HG03558 (cell line): ENCODE results near the gene DGKG.

Source experiments
- ATAC-seq: cut with Tn5 transposase; IDR thresholded peaks from one replicate; pipeline ENCODE4 v1.9.1; 2021; ENCODE audit warnings: moderate number of reproducible peaks; ENCODE audit not compliant: unreplicated experiment; ENCODE audit errors: extremely low read depth

The DGKG gene

DNA sequence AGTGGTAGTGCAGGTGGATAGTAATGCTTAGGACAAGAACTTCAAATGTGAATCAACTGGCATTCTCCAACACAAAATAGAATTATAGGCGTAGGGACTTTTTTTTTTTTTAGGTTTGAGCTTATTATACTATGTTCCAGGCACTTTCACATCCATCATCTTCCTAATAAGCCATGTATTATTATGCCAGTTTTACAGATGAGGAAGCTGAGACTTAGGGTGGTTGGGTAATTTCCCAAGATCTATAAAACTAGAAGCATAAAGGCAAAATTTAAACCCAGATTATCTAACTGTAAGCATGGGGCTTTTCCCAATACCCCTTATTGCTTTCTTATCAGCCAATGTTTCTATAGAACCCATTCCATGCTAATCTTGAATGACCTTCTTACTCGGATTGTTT, 178.0 kb downstream of the DGKG start:
- no peak for ATAC-seq

DNA sequence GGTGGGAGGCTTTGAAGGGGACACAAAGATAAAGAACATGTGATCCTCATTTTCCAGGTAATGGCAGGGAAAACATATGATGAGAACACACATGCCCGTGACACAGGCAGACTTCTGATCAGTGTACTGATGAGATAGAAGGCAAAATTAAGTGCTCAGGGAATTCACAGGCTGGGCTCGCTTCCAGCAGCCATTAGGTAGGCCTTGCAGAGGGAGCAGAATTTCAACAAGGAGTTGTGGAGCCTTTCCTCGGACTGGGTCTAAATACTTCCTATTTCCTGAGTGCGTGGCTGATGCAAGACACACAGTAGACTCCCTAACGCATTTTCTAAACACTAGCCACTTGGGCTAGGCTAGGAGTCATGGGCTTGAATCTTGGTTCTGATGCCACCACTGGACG, 179.2 kb downstream of the DGKG start:
- no peak for ATAC-seq

DNA sequence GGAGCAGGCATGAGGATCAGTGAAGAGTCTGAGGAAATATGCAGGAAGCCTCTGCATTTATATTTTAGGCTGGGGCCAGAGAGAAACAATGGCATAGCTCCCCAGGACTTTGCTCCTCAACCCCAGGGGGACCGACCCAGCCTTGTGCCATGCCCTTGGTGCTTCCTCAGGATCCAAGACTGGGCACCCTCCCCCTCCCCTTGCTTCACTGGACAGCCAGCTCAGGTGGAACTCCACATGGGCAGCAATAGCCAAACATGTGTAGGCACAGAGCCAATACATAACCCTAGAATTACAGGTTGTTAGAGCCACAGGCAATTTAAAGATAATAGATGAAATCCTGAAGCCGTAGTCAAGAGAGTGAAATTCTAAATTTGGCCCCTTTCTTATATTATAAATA, 180.1 kb downstream of the DGKG start:
- ATAC-seq, result no peak

DNA sequence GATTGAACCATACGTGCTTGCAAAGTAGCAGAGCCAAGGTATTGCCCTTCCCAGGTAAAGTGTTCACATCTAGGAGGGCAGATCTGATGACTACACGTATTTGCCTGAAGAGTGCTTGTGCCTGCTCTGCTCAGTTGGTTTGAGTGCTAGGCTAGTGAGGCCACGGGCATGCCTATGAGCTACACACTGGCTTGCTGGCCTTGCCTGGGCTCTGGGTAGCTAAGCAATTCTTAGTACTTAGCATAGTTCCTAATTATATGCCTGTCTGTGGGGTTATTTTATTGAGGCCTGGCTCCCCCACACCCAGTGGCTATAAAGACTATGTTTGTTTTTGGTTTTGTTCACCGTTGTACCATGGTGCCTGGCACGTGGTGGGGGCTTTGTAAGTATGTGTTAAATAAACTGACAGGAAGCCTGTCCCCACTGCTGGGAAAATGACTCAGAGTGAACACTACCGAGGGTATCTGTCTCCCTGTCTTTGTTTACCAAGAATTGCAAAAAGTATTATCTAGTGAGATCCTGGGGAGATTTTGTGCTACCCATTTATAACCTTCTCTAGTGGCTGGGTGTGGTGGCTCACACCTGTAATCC, 181.0 kb downstream of the DGKG start:
- no peak for ATAC-seq

DNA sequence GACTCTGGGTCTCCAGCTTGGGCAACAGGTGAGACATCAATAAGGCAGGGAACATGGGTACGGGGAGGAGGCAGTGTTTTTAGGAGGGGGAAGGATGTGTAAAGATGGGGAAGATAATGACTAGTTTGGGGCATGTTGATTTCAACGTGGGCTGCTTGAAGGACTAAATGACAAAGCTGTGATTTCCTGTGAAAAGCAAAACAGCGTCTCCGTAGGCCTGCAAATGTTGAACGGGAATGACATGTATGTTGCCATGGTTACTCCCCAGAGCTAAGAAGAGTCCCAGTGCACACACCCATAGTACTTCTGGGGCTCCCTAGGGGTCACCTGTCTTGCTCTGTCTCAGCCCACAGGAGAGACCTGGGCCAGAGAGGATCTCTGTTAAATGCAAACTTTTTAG, 181.9 kb downstream of the DGKG start:
- no peak for ATAC-seq

DNA sequence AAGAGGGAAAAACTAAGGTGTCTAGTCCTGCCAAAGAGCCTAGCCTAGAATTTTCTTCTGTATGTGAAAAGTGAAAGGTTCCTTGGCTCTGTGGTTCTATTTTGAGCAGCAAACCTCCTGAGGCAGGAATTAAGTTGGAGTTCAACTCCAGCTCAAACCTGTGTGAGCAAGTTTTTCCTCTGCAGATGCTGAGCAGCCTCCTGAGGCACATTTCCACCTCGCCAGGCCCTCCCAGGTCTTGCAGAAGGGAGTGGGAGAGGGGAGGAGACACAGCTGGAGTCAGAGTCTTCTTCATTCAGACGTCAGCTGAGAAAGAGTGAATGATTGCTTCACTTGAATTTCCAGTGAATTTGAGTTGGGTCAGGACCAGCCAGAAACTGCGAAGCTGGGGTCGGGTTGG, 183.6 kb downstream of the DGKG start:
- no peak for ATAC-seq

DNA sequence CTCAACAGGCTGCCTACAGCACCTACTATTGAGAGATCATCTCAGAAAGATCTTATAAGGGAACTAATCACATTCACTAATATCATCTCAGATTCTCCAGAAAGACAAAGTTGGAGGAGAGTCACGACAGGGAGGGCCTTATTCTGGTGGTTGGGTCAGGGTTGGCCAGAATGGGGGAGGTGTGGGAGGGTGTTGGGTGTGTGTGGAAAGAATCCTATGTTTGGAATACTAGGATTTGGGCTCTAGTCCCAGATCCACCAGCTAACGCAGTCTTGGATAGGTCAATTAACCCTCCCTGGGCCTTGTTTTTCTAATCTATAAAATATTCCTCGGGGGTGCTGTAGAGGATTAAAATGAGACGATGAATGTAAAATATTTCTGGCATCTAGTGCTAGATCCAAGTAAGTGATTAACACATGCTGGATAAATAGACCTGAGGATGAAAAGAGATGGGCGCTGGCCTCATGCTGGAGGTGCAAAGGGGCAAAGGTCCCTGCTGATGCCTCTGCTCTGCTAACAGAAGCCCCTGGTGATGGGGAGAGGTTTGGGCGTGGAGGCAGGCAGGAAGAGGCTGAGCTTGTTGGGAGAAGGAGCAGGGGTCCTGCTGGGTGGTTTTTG, 185.6 kb downstream of the DGKG start:
- no peak for ATAC-seq

DNA sequence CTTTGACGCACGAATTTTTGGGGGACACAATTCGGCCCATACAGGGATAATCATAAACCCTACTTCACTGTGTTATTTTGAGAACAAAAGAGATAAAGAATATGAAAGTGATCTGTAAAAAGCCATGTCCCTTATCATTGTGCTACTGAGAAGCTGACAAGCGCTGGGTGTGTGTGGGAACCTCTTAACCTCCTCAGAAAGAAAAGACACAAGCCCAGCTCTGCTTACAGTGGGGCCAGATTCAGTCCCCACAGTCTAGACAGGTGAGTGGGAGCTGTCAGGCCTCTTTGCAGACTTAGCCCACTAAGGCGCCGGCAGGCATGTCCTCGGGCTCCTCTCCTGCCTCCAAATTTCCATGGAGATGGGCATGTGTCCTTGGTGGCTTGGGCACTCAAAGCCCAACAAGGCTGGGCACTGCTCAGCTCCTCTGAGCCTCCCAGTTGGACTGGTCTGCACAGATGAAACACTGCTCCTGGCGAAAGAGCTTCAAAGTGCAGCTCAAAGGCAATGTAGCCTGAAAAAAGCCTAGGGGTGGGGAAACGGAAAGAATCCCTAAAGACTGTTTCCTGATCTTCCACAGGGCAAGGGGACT, 188.7 kb downstream of the DGKG start:
- ATAC-seq, result no peak

DNA sequence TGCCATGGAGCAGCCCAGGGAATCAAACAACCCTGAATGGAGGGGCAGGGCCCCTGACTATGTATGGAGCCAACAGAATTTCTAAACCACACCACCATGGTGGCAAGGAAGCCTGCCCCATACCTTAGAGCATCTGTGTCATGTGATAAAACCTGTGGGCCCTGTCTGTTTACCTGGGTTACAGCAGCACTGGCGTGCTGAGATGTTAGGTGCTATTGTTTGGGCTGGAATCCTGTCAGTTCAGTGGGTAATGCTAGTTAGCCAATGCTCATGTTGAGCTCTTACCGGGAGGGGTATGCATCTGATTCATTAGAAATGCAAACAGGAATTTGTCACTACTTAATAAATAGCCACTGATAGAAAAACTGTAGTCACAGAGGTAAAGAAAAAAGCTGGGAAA, 189.7 kb downstream of the DGKG start:
- ATAC-seq, result no peak

DNA sequence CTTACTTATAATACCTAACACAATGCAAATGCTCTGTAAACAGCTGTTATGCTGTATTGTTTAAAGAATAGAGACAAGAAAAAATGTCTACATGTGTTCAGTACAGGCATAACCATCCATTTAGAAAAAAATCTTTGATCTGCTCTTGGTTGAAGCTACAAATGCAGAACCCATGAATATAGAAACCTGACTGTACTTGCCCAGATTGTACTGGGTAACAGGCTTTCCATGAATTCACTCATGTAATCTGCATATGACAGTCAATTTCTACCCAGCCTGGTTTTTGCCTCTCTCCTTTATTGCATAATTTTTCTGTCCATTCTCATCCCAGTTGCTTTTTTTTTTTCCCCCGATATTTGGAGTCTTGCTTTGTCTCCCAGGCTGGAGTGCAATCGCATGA, 190.5 kb downstream of the DGKG start:
- no peak for ATAC-seq

DNA sequence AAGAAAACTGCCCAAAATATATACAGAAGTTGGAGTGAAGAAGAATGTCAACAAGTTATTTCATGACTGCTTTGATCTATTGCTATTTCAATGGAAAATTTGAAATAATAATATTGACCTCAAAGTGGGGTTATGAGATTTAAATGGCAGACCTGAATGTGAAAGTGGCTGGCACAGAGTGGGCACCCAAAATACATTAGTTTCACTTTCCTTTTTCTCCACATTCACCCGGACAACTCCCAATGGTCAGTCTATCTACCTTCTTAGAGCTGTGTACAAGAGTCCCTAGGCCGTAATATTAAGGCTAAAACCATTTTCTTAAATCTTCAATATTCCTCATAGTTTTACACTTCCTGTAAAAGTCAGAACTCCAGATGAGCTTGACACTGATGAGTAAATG, 191.5 kb downstream of the DGKG start:
- ATAC-seq, result no peak

DNA sequence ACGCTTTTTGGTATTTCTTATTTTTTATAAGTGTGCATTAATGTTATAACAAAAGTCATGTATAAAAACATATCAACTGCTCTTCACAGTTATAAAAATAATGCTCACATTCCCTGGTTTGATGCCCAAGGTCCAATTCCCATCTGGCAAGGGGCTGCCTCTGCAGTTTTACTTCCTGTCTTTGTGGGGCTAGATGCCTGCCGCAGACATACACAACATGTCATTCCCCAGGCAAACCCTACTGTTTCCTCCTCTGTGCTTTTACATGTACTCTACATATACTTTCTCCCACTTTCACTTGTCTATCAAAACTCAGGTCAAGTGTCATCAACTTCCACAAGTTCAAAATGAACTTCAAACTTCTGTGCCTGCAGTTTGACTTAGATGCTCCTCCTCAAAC, 192.7 kb downstream of the DGKG start:
- no peak for ATAC-seq

DNA sequence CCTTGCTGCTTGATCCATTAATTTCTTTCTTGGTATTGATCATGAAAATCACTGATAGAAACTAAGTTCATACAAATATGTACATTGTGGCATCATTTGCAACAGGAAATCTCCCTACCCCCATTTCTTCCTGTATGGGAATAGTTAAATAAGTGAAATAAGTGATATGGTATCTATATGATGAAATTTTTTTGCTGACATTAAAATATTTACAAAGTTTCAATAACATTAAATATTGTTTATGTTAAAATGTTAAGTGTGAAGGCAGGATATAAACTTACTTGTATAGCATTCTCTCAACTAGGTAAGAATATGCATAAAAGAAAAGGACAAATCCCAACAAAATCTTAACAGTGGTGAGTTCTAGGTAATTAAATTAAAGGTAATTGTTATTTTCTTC, 193.1 kb downstream of the DGKG start:
- ATAC-seq, result no peak

DNA sequence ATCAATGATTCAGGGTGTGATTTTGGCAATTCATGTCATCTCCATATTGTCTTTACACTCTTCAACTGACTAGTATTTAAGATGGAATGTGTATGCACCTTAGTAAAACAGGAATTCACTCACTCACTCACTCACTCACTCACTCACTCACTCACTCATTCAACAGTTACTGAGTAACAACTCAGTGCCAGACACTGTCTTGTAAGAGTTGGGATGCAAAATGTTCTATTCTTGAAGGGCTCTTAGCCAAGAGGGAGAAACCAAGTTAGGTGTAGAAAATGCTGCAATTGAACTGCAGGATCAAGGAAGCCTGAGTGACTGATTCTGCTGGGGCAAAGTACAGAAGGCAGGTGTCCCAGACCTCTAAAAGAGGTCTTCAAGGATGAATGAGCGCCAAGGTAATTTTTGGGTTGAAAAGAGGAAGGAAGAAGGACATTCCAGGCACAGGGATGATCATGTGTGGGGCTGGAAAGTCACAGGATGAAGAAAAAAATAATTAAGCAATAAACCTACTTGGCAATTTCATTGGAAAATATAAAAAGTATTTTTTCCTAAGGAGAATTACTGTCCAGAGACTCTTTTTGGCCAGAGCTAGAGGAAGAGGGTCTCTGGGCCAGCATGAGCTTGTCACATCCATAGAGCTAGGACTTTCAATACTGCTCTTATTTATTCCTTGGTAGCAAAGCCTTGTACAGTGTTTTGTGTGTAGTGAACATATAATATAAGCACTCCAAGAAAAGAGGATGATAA, 194.2 kb downstream of the DGKG start:
- ATAC-seq, result no peak

DNA sequence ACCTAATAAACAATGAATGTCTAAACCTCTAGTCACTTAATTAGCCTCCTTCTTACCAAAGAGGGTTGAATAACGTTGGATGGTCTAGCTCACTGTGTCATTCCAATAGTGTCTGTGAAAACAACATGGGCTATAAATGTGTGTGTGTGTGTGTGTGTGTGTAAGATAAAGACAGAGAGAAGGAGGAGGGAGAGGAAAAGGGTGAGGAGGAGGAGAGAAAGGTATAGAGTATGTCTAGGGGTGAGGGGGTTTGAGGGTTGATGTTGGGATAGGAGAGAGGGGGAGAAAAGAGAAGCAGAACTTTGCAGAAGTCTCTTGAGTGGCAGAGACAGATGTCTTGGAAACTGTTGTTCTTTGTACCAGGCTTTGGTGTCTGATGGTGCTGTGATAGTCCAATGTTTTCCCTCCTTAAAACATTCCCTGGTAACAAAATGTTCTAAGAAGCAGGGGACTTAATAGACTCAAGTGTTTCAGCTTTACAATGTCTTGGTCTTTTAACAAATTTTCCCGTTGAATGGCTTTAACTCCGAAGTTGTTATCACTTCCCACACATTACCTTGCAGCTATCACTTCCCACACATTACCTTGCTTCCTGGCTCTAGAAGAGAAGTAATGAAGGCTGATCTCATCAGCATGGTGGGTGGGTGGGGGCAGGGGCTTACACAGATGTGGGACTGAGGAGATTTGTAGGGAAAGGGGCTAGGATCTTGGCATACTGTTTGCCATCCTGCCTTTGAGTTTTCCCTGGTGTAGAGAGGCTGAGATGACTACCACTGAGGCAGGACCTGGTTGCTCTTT, 195.3 kb downstream of the DGKG start:
- no peak for ATAC-seq

DNA sequence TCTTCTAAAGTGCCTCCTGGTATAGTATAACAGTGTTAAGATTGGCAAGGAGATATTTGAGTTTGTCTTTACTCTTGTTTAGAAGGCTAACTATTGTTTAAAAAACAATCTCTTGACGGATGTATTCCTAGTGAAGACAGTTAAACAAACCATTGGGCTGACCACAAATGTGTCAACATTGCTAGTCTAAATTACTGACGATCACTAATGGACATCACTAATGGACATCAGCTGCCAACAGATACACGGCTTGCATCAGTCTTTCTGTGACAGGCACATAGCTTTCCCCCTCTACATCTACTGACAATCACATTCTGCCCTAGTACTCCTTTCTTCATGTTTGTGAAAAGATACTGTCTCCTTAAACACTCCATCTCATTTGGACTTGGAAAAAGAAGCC, 196.0 kb downstream of the DGKG start:
- no peak for ATAC-seq

DNA sequence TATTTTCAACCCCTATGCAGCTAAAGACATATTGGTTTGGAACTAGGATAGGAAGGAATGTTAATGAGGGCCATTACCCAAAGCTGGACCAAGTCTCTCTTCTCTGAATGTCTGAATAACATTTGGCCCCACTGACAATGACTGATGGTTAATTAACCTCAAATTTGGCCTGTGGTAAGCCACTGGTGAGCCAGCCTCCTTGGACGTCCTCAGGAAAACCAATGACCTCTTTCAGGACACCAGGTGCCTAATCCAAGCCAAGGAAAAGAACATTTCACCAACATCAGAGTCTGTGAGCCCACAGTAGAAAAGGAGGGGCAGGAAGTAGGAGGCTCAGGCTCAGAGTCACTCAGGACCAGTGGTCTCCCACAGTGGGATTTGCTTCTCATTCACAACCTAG, 196.7 kb downstream of the DGKG start:
- ATAC-seq, result no peak

DNA sequence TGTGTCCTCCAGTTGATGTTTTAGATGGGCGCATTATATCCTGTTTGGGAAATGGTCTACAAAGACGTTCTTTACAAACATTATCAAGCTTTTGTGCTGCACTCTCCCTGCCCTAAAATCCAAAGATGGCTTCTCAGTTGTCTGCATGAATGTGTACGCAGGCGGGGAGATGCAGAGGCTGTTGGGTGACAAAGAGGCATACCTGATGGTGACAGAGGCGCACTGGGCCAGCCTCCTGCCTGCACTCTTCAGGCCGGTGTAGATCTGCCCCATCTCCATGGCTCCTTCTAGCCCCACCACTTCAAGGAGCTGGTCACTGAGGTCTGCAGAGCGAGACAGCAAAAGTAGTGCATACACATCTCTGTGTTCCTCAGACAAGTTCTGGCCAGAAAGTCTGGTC, 197.3 kb downstream of the DGKG start:
- ATAC-seq, result no peak

DNA sequence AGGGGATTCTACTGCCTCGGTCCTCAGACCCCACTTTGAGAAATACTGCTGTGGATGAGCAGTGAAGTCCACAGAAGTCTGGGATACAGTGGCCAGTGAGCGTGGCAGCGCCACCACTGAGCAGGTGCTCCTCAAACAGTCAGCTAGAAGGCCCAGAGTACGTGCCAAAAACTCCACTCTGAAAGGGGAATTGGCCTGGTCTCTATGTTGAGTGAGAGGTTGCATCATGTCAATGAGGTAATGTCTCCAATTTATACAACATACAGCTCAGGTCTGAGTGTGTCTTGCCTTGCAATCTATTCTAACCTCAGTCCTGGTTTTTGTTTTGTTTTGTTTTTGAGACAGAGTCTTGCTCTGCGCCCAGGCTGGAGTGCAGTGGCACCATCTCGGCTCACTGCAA, 199.8 kb downstream of the DGKG start:
- ATAC-seq, result no peak

DNA sequence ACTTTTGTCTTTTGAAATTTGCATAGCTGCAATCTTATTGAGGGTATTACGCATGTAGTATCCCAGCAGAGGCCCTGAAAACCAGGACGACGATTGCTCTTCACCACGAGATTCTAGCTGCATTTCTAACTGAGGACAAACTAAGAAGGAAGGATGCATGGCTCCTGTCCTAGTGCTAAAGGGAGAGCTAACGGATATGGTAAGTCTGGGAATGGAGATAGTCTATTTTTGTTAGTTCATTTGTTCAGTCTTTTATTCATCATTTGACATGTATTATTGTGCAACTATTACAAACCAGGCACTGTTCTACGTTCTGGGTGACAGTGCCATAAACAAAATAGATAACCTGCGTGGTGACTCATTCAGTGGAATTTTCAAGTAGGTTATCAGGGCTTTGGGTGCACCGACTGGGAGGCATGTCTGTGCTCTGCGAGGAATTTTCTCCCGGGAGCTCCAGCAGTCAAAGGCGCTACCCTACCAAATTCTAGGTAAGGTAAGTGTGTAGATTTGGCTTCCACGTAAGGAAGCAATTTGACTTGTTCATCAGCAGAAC, 201.3 kb downstream of the DGKG start:
- no peak for ATAC-seq
